H1 (cell line): ENCODE results near the gene APOBEC2. TPM values are rescaled to one million over a fixed set of nuclear protein-coding genes. Genes with fewer than 3 reads are reported as not detected.

ENCODE experiments used
- BACH1 ChIP-seq: IDR thresholded peaks from 2 replicates; pipeline ENCODE4 v1.6.1; 2012; ENCODE audit warnings: low read length, improper control_type of control experiment
- SIRT6 ChIP-seq: IDR thresholded peaks from one replicate; pipeline ENCODE4 v1.7.1; 2012; ENCODE audit warnings: low read length, inconsistent platforms
- SIX5 ChIP-seq: IDR thresholded peaks from 2 replicates; pipeline ENCODE4 v1.6.1; 2011; ENCODE audit warnings: mild to moderate bottlenecking, low read depth, low read length
- TAF1 ChIP-seq: IDR thresholded peaks from 2 replicates; pipeline ENCODE4 v1.6.1; 2011; ENCODE audit warnings: mild to moderate bottlenecking, low read depth, low read length
- TBP ChIP-seq: IDR thresholded peaks from 2 replicates; pipeline ENCODE4 v1.6.1; 2011; ENCODE audit warnings: low read depth, low read length, improper control_type of control experiment
- polyA plus RNA-seq, 7 experiments: library from polyadenylated mRNA; depleted of rRNA in 3 of 7; stranded (reverse) in 5 of 7; unstranded in 2 of 7; fragments of >200 nt in 5 of 7; fragments of 200-250 nt in 2 of 7; gene quantifications; 1 replicate in 5 of 7; 2 replicates in 1 of 7; 4 replicates in 1 of 7; pipeline versions ENCODE4 v1.2.1 to v1.2.3, GENCODE V29; 2011 to 2013; ENCODE audit warnings: missing spikeins in 2 of 7, mixed read lengths in 2 of 7
- total RNA-seq: library from RNA; stranded (reverse); fragmentation: NEBNext Ultra II Directional; extraction: Animal tissue kit (Norgen Biotek cat#: 25700); gene quantifications from 2 replicates; pipeline ENCODE4 v1.2.1, GENCODE V29; 2021

The APOBEC2 gene
- total and polyA plus RNA-seq, 2 of the 8 experiments (the other 6 are each of a cell fraction or from before 2014, with no cell fraction given) = not detected

GRCh38 chr6:41049955-41050354 lies 3.0 kb upstream of the APOBEC2 start (continued):
- TF ChIP-seq BACH1 (no peak), SIX5 (no peak), TAF1 (no peak), TBP (no peak), SIRT6 (no peak)
